ENCODE results near the gene GTPBP3. TPM values are rescaled to one million over a fixed set of nuclear protein-coding genes. Genes with fewer than 3 reads are reported as not detected.
A peak's percentile ranks its signal among the peaks of the same experiment; 100 is the strongest.

Gene GTPBP3
- polyA plus RNA-seq, 3 donors, result 1.0 to 22.0 (median 1.7) TPM

DNA sequence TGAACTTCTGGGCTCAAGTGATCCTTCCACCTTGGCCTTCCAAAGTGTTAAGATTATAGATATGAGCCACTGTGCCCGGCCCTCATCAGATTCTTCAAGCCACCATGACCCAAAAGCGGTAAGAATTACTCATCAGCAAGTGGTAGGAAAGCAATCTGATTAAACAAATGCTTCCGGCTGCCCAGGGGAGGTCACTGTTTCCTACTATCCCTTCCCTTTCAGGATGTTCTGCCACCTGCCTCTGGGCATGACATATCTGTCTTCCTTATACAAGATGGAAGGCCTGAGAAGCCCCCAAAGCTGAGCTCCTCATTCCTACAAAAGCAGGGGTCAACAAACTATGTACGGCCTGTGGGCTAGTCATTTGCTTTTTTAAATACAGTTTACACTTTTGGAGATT, 41.1 kb upstream of the GTPBP3 start:
- H3K9ac ChIP-seq (ENCODE audit: insufficient read depth, low read length, poor library complexity, severe bottlenecking), result no peak overlapping the region
- intact Hi-C loops (cut with micrococcal nuclease), result loop anchor here in 1 of 2 donors (10.0 kb wide), 1 partner anchor 89 kb away; no protein-coding TSS in a partner anchor
- no peak overlapping the region for H3K27ac ChIP-seq (ENCODE audit: low read depth in 1 of 2, low read length in 2 of 2)
- DNase-seq, result no peak
- peaks cover 4 to 14% (median 12%) of the 10 kb centered on the region in 7 donors for H3K9me3 Mint-ChIP-seq
- no peak overlapping the region for H3K4me3 Mint-ChIP-seq
- H4K20me1 ChIP-seq (ENCODE audit: insufficient read depth, low read length), result peaks cover 2% of the 10 kb centered on the region
- H3K4me1 ChIP-seq (ENCODE audit: control insufficient read depth in 1 of 2, insufficient read depth in 2 of 2, low read length in 2 of 2), result peaks cover 8 to 10% of the 10 kb centered on the region in 2 donors
- H3K36me3 ChIP-seq (replicated peaks in 1 of 2; ENCODE audit: control insufficient read depth in 1 of 2, insufficient read depth in 2 of 2, low read length in 2 of 2), result peaks cover 12 to 27% of the 10 kb centered on the region in 2 donors
- H3K27me3 ChIP-seq (ENCODE audit: control insufficient read depth in 2 of 2, insufficient read depth in 2 of 2, low read length in 2 of 2), result no peaks in the 10 kb centered on the region
- H3K4me1 Mint-ChIP-seq, result peaks cover 9% of the 10 kb centered on the region
- WGBS (ENCODE audit: insufficient coverage), result 80% methylated on average over 2 of the region's 4 CpGs
- peak overlapping the region in 1 of 7 donors; percentile 41 for H3K27ac Mint-ChIP-seq
- H3K36me3 Mint-ChIP-seq, result peaks cover 15 to 45% of the 10 kb centered on the region in 2 donors
- H3K4me2 ChIP-seq (replicated peaks; ENCODE audit: extremely low read depth, low read length, poor library complexity, severe bottlenecking), result no peak overlapping the region
- peaks cover 20% of the 10 kb centered on the region for H3K79me2 ChIP-seq (ENCODE audit: insufficient read depth, low read length)
- TF ChIP-seq, protein P1, sequence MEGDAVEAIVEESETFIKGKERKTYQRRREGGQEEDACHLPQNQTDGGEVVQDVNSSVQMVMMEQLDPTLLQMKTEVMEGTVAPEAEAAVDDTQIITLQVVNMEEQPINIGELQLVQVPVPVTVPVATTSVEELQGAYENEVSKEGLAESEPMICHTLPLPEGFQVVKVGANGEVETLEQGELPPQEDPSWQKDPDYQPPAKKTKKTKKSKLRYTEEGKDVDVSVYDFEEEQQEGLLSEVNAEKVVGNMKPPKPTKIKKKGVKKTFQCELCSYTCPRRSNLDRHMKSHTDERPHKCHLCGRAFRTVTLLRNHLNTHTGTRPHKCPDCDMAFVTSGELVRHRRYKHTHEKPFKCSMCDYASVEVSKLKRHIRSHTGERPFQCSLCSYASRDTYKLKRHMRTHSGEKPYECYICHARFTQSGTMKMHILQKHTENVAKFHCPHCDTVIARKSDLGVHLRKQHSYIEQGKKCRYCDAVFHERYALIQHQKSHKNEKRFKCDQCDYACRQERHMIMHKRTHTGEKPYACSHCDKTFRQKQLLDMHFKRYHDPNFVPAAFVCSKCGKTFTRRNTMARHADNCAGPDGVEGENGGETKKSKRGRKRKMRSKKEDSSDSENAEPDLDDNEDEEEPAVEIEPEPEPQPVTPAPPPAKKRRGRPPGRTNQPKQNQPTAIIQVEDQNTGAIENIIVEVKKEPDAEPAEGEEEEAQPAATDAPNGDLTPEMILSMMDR (IDR thresholded peaks at IDR 0.05), result no peak
- H3K9me3 ChIP-seq (replicated peaks in 1 of 2; ENCODE audit: control insufficient read depth in 1 of 2, insufficient read depth in 1 of 2, low read length in 2 of 2), result peaks cover 6 to 12% of the 10 kb centered on the region in 2 donors
- H3K27me3 Mint-ChIP-seq (ENCODE audit: low read depth in 3 of 3), result no peaks in the 10 kb centered on the region
- no peak overlapping the region for H2AFZ ChIP-seq (ENCODE audit: insufficient read depth, low read depth, low read length, poor library complexity, severe bottlenecking)
- no peak overlapping the region for H3K4me3 ChIP-seq (replicated peaks in 1 of 3; ENCODE audit: low read depth in 2 of 3, low read length in 3 of 3)

DNA sequence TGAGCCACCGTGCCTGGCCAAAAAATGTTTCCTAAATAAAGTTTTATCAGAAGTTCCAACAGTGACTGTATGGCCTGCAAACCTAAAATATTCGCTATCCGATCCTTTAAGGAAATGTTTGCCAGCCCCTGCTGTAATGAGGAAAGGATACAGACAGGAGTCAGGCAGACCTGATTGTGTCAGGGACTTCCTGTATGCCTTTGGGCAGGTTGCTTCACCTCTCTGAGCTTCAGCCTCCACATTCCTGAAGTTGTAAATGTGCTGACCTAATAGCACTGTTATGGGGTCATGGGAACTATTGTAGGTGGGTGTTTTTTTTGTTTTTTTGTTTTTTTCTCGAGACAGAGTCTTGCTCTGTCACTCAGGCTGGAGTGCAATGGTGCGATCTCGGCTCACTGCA, 40.4 kb upstream of the GTPBP3 start:
- peaks cover 6 to 12% of the 10 kb centered on the region in 2 donors for H3K9me3 ChIP-seq (replicated peaks in 1 of 2; ENCODE audit: control insufficient read depth in 1 of 2, insufficient read depth in 1 of 2, low read length in 2 of 2)
- H3K4me1 ChIP-seq (ENCODE audit: control insufficient read depth in 1 of 2, insufficient read depth in 2 of 2, low read length in 2 of 2), result peaks cover 9% of the 10 kb centered on the region in 2 donors
- H3K4me2 ChIP-seq (replicated peaks; ENCODE audit: extremely low read depth, low read length, poor library complexity, severe bottlenecking), result no peak overlapping the region
- Mint-ChIP-seq H3K27ac (peak overlapping the region in 1 of 7 donors; percentile 7), H3K4me1 (peaks cover 9% of the 10 kb centered on the region), H3K4me3 (no peak overlapping the region), H3K36me3 (peaks cover 18 to 46% of the 10 kb centered on the region in 2 donors), H3K9me3 (peaks cover 4 to 14% (median 12%) of the 10 kb centered on the region in 7 donors), H3K27me3 (ENCODE audit: low read depth in 3 of 3) (no peaks in the 10 kb centered on the region)
- peaks cover 14 to 27% of the 10 kb centered on the region in 2 donors for H3K36me3 ChIP-seq (replicated peaks in 1 of 2; ENCODE audit: control insufficient read depth in 1 of 2, insufficient read depth in 2 of 2, low read length in 2 of 2)
- 100% methylated on average over 1 of the region's 6 CpGs for WGBS (ENCODE audit: insufficient coverage)
- TF ChIP-seq, protein P1 (IDR thresholded peaks at IDR 0.05), result no peak
- intact Hi-C loops (cut with micrococcal nuclease), result loop anchor here in 1 of 2 donors (10.0 kb wide), 1 partner anchor 88 kb away; no protein-coding TSS in a partner anchor
- H4K20me1 ChIP-seq (ENCODE audit: insufficient read depth, low read length), result peaks cover 8% of the 10 kb centered on the region
- no peak overlapping the region for H3K27ac ChIP-seq (ENCODE audit: low read depth in 1 of 2, low read length in 2 of 2)
- no peak overlapping the region for H3K4me3 ChIP-seq (replicated peaks in 1 of 3; ENCODE audit: low read depth in 2 of 3, low read length in 3 of 3)
- H3K27me3 ChIP-seq (ENCODE audit: control insufficient read depth in 2 of 2, insufficient read depth in 2 of 2, low read length in 2 of 2), result no peaks in the 10 kb centered on the region
- H3K79me2 ChIP-seq (ENCODE audit: insufficient read depth, low read length), result peaks cover 27% of the 10 kb centered on the region
- no peak overlapping the region for H2AFZ ChIP-seq (ENCODE audit: insufficient read depth, low read depth, low read length, poor library complexity, severe bottlenecking)
- no peak overlapping the region for H3K9ac ChIP-seq (ENCODE audit: insufficient read depth, low read length, poor library complexity, severe bottlenecking)
- DNase-seq, result no peak

Data from CD14-positive monocyte (primary cell).